Endodermal cell (in vitro differentiated cells): ENCODE data around the gene EIF4A3. TPM values are rescaled to one million over a fixed set of nuclear protein-coding genes. Genes with fewer than 3 reads are reported as not detected.

Experiments used
- DNase-seq: peaks from one replicate; pipeline ENCODE4 v3.0.0-alpha.2; 2017
- H3K27ac ChIP-seq: 2 replicates; pipeline ENCODE4 v1.5.1; 2013; ENCODE audit warnings: mild to moderate bottlenecking, low read depth, low read length, moderate library complexity
- H3K27me3 ChIP-seq: 2 replicates; pipeline ENCODE4 v1.6.1; 2013; ENCODE audit warnings: mild to moderate bottlenecking, low read length, moderate library complexity; ENCODE audit not compliant: insufficient read depth, control insufficient read depth, poor library complexity, severe bottlenecking
- H3K36me3 ChIP-seq: 2 replicates; pipeline ENCODE4 v1.7.0; 2013; ENCODE audit warnings: mild to moderate bottlenecking, low read length, moderate library complexity; ENCODE audit not compliant: control insufficient read depth, insufficient read depth
- H3K4me1 ChIP-seq: one replicate; pipeline ENCODE4 v1.7.0; 2013; ENCODE audit warnings: low read length; ENCODE audit not compliant: control insufficient read depth, insufficient read depth
- H3K4me3 ChIP-seq: 2 replicates; pipeline ENCODE4 v1.5.1; 2013; ENCODE audit warnings: mild to moderate bottlenecking, low read length, moderate library complexity
- H3K9ac ChIP-seq: 2 replicates; pipeline ENCODE4 v1.6.1; 2013; ENCODE audit warnings: mild to moderate bottlenecking, low read length, moderate library complexity; ENCODE audit not compliant: poor library complexity, severe bottlenecking; ENCODE audit errors: extremely low read depth
- H3K9me3 ChIP-seq: 2 replicates; pipeline ENCODE4 v1.6.1; 2013; ENCODE audit warnings: mild to moderate bottlenecking, low read length, moderate library complexity; ENCODE audit not compliant: control insufficient read depth
- H3K27ac Mint-ChIP-seq: 2 replicates; pipeline ENCODE4 v1.8.0; 2020; ENCODE audit warnings: mixed read lengths
- H3K27me3 Mint-ChIP-seq: 2 replicates; pipeline ENCODE4 v1.8.0; 2021; ENCODE audit warnings: mild to moderate bottlenecking, mixed read lengths; ENCODE audit not compliant: insufficient read depth
- H3K36me3 Mint-ChIP-seq: 2 replicates; pipeline ENCODE4 v1.8.0; 2020; ENCODE audit warnings: low read depth, mixed read lengths
- H3K4me1 Mint-ChIP-seq: 2 replicates; pipeline ENCODE4 v1.8.0; 2020; ENCODE audit warnings: mixed read lengths
- H3K4me3 Mint-ChIP-seq: 2 replicates; pipeline ENCODE4 v1.8.0; 2020; ENCODE audit warnings: mild to moderate bottlenecking, moderate library complexity, mixed read lengths
- H3K9me3 Mint-ChIP-seq: 2 replicates; pipeline ENCODE4 v1.8.0; 2020; ENCODE audit warnings: mild to moderate bottlenecking, mixed read lengths
- WGBS, 2 experiments: methylation state at CpG; one replicate each; pipeline versions ENCODE4 v1.1.5 to v1.1.7; 2013; ENCODE audit warnings: missing lambda C conversion rate in 2 of 2, mixed read lengths in 1 of 2; ENCODE audit not compliant: insufficient coverage in 1 of 2, insufficient read length in 1 of 2; 5-methylcytosine and 5-hydroxymethylcytosine counted together
- total RNA-seq, 2 donors: library from RNA; stranded (reverse); fragmentation: NEBNext Ultra II Directional in 1 of 2; extraction: Animal tissue kit (Norgen Biotek cat#: 25700) in 1 of 2; gene quantifications; 2 replicates in 1 of 2; 3 replicates in 1 of 2; pipeline ENCODE4 v1.2.1, GENCODE V29; 2021
- TF ChIP-seq, protein P1 (sequence below): fragments of 200-600 bp; sonication (generic); conservative IDR thresholded peaks from 2 replicates; pipeline ENCODE4 v1.5.0; 2021; ENCODE audit warnings: antibody characterized with exemption, mild to moderate bottlenecking

The EIF4A3 gene
- total RNA-seq, 2 donors from 2014 or later = 107 to 110 TPM

DNA sequence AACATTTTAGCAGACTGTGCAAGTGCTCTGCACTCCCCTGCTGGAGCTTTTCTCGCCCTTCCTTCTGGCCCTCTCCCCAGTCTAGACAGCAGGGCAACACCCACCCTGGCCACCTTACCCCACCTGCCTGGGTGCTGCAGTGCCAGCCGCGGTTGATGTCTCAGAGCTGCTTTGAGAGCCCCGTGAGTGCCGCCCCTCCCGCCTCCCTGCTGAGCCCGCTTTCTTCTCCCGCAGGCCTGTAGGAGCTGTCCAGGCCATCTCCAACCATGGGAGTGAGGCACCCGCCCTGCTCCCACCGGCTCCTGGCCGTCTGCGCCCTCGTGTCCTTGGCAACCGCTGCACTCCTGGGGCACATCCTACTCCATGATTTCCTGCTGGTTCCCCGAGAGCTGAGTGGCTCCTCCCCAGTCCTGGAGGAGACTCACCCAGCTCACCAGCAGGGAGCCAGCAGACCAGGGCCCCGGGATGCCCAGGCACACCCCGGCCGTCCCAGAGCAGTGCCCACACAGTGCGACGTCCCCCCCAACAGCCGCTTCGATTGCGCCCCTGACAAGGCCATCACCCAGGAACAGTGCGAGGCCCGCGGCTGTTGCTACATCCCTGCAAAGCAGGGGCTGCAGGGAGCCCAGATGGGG, 42.5 kb downstream of the EIF4A3 start:
- no peaks in the 10 kb centered on the region for H3K36me3 Mint-ChIP-seq
- Histone ChIP-seq H3K36me3 (no peaks in the 10 kb centered on the region), H3K9me3 (no peaks in the 10 kb centered on the region), H3K4me3 (no peak overlapping the region), H3K4me1 (no peaks in the 10 kb centered on the region), H3K27ac (no peak overlapping the region), H3K27me3 (no peaks in the 10 kb centered on the region), H3K9ac (no peak overlapping the region)
- H3K4me3 Mint-ChIP-seq = no peak overlapping the region
- peak; percentile 60 for DNase-seq
- TF ChIP-seq, protein P1, sequence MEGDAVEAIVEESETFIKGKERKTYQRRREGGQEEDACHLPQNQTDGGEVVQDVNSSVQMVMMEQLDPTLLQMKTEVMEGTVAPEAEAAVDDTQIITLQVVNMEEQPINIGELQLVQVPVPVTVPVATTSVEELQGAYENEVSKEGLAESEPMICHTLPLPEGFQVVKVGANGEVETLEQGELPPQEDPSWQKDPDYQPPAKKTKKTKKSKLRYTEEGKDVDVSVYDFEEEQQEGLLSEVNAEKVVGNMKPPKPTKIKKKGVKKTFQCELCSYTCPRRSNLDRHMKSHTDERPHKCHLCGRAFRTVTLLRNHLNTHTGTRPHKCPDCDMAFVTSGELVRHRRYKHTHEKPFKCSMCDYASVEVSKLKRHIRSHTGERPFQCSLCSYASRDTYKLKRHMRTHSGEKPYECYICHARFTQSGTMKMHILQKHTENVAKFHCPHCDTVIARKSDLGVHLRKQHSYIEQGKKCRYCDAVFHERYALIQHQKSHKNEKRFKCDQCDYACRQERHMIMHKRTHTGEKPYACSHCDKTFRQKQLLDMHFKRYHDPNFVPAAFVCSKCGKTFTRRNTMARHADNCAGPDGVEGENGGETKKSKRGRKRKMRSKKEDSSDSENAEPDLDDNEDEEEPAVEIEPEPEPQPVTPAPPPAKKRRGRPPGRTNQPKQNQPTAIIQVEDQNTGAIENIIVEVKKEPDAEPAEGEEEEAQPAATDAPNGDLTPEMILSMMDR = no peak
- WGBS, 2 experiments = 85 to 89% methylated on average over 7 to 26 of the region's 26 CpGs
- no peaks in the 10 kb centered on the region for H3K9me3 Mint-ChIP-seq
- no peak overlapping the region for H3K27ac Mint-ChIP-seq
- peaks cover 16% of the 10 kb centered on the region for H3K4me1 Mint-ChIP-seq
- H3K27me3 Mint-ChIP-seq = peaks cover 7% of the 10 kb centered on the region

DNA sequence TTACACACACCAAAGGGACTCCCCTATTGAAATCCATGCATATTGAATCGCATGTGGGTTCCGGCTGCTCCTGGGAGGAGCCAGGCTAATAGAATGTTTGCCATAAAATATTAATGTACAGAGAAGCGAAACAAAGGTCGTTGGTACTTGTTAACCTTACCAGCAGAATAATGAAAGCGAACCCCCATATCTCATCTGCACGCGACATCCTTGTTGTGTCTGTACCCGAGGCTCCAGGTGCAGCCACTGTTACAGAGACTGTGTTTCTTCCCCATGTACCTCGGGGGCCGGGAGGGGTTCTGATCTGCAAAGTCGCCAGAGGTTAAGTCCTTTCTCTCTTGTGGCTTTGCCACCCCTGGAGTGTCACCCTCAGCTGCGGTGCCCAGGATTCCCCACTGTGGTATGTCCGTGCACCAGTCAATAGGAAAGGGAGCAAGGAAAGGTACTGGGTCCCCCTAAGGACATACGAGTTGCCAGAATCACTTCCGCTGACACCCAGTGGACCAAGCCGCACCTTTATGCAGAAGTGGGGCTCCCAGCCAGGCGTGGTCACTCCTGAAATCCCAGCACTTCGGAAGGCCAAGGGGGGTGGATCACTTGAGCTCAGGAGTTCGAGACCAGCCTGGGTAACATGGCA, 43.4 kb downstream of the EIF4A3 start:
- 85 to 89% methylated on average over 16 to 19 of the region's 19 CpGs for WGBS, 2 experiments
- Histone ChIP-seq H3K9ac (no peak overlapping the region), H3K27ac (no peak overlapping the region), H3K36me3 (no peaks in the 10 kb centered on the region), H3K4me1 (no peaks in the 10 kb centered on the region), H3K9me3 (no peaks in the 10 kb centered on the region), H3K4me3 (no peak overlapping the region), H3K27me3 (no peaks in the 10 kb centered on the region)
- Mint-ChIP-seq H3K36me3 (no peaks in the 10 kb centered on the region), H3K4me3 (no peak overlapping the region), H3K9me3 (no peaks in the 10 kb centered on the region), H3K27me3 (peaks cover 7% of the 10 kb centered on the region), H3K4me1 (peaks cover 16% of the 10 kb centered on the region), H3K27ac (no peak overlapping the region)
- peak; percentile 43 for DNase-seq
- TF ChIP-seq, protein P1 = no peak

DNA sequence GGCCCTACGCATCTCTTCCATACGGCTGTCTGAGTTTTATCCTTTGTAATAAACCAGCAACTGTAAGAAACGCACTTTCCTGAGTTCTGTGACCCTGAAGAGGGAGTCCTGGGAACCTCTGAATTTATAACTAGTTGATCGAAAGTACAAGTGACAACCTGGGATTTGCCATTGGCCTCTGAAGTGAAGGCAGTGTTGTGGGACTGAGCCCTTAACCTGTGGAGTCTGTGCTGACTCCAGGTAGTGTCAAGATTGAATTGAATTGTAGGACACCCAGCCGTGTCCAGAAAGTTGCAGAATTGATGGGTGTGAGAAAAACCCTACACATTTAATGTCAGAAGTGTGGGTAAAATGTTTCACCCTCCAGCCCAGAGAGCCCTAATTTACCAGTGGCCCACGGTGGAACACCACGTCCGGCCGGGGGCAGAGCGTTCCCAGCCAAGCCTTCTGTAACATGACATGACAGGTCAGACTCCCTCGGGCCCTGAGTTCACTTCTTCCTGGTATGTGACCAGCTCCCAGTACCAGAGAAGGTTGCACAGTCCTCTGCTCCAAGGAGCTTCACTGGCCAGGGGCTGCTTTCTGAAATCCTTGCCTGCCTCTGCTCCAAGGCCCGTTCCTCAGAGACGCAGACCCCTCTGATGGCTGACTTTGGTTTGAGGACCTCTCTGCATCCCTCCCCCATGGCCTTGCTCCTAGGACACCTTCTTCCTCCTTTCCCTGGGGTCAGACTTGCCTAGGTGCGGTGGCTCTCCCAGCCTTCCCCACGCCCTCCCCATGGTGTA, 44.1 kb downstream of the EIF4A3 start:
- Histone ChIP-seq H3K4me1 (no peaks in the 10 kb centered on the region), H3K36me3 (no peaks in the 10 kb centered on the region), H3K4me3 (peak overlapping the region; percentile 88), H3K9me3 (no peaks in the 10 kb centered on the region), H3K27ac (peak overlapping the region; percentile 86), H3K27me3 (no peaks in the 10 kb centered on the region), H3K9ac (no peak overlapping the region)
- H3K36me3 Mint-ChIP-seq = no peaks in the 10 kb centered on the region
- TF ChIP-seq, protein P1 = no peak
- peaks cover 7% of the 10 kb centered on the region for H3K27me3 Mint-ChIP-seq
- H3K4me3 Mint-ChIP-seq = peak overlapping the region; percentile 75
- H3K27ac Mint-ChIP-seq = no peak overlapping the region
- WGBS, 2 experiments = 91 to 93% methylated on average over 13 to 15 of the region's 15 CpGs
- no peak for DNase-seq
- H3K9me3 Mint-ChIP-seq = no peaks in the 10 kb centered on the region
- H3K4me1 Mint-ChIP-seq = peaks cover 16% of the 10 kb centered on the region
